NCI-H2029 (cell line): ENCODE data around the gene TRAF3.
"Not testable (repeated sequence)": the region's sequence is repeated elsewhere in the genome, so short reads cannot be mapped to it uniquely, and the experiment has no call there.

ENCODE experiments used
- DNase-seq: peaks from one replicate; lab custom pipeline; 2025; lab: John Stamatoyannopoulos, UW

Gene TRAF3

GRCh38 chr14:102829016-102829548 lies 51.8 kb downstream of the TRAF3 start:
- DNase-seq = no peak

DNA sequence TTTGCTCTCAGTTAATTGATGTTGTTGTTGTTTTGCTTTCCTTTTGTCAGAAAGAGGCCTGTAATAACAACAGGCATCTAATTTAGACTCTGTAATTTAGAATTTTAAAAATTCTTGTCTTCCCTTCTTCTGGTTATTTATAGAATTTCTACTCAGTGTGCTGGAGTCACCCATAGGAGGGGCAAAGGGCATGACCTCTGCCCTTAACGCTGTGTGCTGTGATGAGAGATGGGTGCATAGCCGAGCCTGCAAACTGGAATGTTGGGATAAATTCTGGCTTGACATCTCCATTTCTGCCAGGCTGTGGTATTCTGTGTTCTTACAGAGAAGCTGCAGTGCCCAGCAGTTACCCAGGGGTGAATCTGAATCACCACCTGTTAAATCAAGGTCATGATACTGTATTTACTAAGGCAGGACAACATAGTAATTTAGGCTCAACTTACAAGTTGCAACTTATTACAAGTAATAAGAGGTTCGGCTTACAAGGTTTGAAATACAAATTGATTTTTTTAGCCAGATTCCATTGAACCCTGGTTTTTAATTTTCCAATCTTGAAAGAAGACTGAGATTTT lies 53.3 kb downstream of the TRAF3 start:
- DNase-seq = no peak

GRCh38 chr14:102831163-102831804 lies 54.0 kb downstream of the TRAF3 start:
- DNase-seq = no peak

- DNase-seq = no peak
Observed at GRCh38 chr14:102833341-102833740, 56.1 kb downstream of the TRAF3 start.

GRCh38 chr14:102833991-102834390 lies 56.7 kb downstream of the TRAF3 start:
- no peak for DNase-seq

GRCh38 chr14:102835959-102836358 lies 58.7 kb downstream of the TRAF3 start:
- no peak for DNase-seq

DNA sequence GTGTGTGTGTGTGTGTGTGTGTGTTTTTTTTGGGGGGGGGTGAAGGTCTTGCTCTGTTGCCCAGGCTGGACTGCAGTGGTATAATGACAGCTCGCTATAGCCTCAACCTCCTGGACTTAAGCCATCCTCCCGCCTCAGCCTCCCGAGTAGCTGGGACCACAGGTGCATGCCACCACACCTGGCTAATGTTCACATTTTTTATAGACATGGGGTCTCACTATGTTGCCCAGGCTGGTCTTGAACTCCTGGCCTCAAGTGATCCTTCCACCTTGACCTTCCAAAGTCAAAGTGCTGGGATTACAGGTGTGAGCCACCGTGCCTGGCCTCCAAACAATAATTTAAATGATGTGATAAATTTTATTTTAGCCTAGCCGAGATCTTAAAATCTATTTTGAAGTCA lies 59.9 kb downstream of the TRAF3 start:
- DNase-seq = not testable (repeated sequence)

DNA sequence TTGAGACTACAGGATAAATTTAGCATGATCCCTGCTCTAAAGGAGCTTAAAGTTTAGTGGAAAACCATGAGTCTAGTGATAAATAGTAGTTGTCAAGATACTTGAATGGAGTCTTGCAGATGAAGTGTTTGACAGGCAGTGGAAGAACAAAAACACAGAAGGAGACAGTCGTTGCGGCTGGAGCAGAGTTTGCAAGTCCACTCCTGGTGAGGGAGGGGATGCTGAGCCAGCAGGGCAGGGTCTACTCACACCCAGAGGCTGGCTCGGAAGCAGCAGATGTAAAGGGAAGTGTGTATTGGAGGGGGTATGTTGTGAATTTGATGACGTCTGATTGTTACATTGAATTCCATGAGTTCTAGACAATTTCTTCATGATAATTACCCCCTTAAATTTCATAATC lies 61.3 kb downstream of the TRAF3 start:
- DNase-seq = no peak

GRCh38 chr14:102840115-102840514 lies 62.9 kb downstream of the TRAF3 start:
- no peak for DNase-seq

GRCh38 chr14:102840771-102841528 lies 63.7 kb downstream of the TRAF3 start:
- no peak for DNase-seq

- DNase-seq = no peak
Observed at GRCh38 chr14:102848830-102849525, 71.7 kb downstream of the TRAF3 start.

GRCh38 chr14:102849526-102850379 lies 72.5 kb downstream of the TRAF3 start:
- DNase-seq = no peak

DNA sequence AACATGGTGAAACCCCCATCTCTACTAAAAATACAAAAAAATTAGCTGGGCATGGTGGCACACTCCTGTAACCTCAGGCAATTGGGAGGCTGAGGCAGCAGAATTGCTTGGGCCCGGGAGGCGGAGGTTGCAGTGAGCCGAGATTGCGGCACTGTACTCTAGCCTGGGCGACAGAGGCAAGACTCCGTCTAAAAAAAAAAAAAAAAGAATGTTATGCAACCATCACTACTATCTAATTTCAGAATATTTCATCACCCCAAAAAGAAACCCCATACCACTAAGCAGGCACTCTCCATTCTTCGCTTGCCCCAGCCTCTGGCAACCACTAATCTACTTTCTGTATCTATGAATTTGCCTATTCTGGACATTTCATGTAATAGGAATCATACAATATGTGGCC lies 76.4 kb downstream of the TRAF3 start:
- DNase-seq = no peak

- no peak for DNase-seq
Observed at GRCh38 chr14:102854091-102854703, 76.9 kb downstream of the TRAF3 start.

DNA sequence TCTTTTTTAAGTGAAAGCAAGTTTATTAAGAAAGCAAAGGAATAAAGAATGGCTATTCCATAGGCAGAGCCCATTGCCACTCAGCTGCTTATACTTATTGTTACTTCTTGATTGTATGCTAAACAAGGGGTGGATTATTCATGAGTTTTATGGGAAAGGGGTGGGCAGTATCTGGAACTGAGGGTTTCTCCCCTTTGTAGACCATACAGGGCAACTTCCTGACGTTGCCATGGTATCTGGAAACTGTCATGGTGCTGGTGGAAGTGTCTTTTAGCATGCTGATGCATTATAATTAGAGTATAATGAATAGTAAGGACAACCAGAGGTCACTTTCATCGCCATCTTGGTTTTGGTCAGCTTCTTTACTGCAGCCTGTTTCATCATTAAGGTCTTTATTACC lies 78.9 kb downstream of the TRAF3 start:
- no peak for DNase-seq

DNA sequence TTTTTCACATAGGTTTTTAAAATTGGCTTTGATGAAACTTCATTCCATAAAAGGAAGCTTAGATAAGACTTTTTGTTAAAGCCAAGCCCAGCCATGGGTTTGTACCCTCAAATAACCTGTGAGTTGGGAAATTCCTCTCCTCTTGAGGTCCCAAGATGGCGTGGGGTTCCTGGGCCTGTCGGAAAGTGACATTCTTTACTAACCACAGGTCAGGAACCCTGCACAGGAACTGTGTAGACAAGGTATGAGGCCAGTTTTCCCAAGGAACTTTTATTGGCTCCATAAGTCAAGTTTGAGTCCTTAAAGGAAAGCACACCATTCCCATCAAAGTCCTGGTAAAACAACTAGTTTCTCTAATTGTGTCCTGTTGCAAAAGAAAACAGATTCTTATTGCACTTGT lies 80.2 kb downstream of the TRAF3 start:
- DNase-seq = no peak

DNA sequence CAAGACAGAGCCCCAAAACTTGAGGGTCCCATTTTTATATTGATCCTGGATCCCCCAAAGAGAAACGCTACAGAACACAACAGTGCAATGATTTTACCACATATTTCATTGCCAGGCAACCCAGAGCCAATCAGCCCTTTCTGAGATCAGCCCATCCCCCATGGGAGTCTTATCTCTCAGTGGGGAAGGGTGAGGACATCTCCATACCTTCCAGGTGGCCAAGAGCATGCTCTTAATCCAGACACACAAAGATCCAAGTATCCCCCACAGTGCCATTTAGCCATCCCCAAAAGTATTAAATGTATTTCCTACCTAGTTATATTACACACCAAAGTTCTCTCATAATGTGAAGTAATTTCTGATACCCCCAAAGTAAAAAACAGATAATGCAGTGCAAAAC lies 82.7 kb downstream of the TRAF3 start:
- DNase-seq = no peak

- no peak for DNase-seq
Observed at GRCh38 chr14:102862154-102862773, 85.0 kb downstream of the TRAF3 start.

- no peak for DNase-seq
Observed at GRCh38 chr14:102863381-102863780, 86.1 kb downstream of the TRAF3 start.

GRCh38 chr14:102865916-102866315 lies 88.7 kb downstream of the TRAF3 start:
- DNase-seq = not testable (repeated sequence)
